ENCODE results near the gene GALR2. TPM values are rescaled to one million over a fixed set of nuclear protein-coding genes. Genes with fewer than 3 reads are reported as not detected.

Gene GALR2
- total and polyA plus RNA-seq, 10 of the 15 experiments (the other 5 are each of a cell fraction or from before 2014, with no cell fraction given), result 0.06 to 1.2 (median 0.22) TPM; not detected in 5

DNA sequence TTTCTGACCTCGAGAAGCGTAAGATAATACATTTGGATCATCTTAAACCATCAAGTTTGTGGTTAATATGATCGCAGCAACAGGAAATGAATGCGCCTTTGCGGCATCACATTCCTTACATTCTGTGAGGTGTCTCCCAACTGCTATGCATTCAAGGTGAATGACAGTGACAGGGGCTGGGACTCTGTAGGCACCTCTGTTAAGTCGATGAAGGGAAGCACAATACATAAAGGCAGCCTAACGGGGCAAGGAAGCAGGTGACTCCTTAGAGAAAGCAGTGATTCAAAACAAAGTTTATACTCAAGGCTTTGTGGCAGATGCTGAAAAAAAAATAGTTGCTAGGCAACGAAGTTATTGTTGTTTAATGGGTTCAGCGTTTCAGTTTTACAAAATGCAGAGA is 25.9 kb upstream of the GALR2 start:
- FAIRE-seq (no peak), DNase-seq (ENCODE audit: low read depth, low spot score) (no peak), ATAC-seq (no peak)
- H3K79me2 ChIP-seq (ENCODE audit: control insufficient read depth, insufficient read depth, low read length), result no peaks in the 10 kb centered on the region
- no peak overlapping the region for H2AFZ ChIP-seq (ENCODE audit: control insufficient read depth, low read depth, low read length)
- no peaks in the 10 kb centered on the region for H4K20me1 ChIP-seq (ENCODE audit: control insufficient read depth, insufficient read depth)
- BruUV-seq (replicated peaks), result no TSS peak
- WGBS (ENCODE audit: insufficient coverage, insufficient replicate concordance, low lambda C conversion rate, missing lambda C conversion rate), result 83% methylated on average over 9 of the region's 9 CpGs
- ChIA-PET RAD21 (ENCODE audit: unreplicated experiment) (interaction anchor here (1.1 kb wide), 1 partner anchor 231 kb away, joined by 4 read pairs; no protein-coding TSS in a partner anchor), CTCF (interaction anchor here (1.4 kb wide), 1 partner anchor 34 kb away, joined by 5 read pairs; no protein-coding TSS in a partner anchor), POLR2A (no interaction called here), SMC1A (ENCODE audit: uncharacterized antibody, unreplicated experiment) (no interaction called here)
- H3K9me3 ChIP-seq (replicated peaks; ENCODE audit: control insufficient read depth, insufficient read depth, low read length), result no peaks in the 10 kb centered on the region
- TF ChIP-seq ZNF622 (IDR thresholded peaks at IDR 0.05), result no peak
- TF ChIP-seq MLLT1 (IDR thresholded peaks at IDR 0.05), result no peak
- no peak for TF ChIP-seq TCF12 (IDR thresholded peaks at IDR 0.05; ENCODE audit: low read depth, low read length)
- no peak for TF ChIP-seq ZBED1 (IDR thresholded peaks at IDR 0.05; ENCODE audit: borderline replicate concordance)
- TF ChIP-seq RB1 (IDR thresholded peaks at IDR 0.05; ENCODE audit: borderline replicate concordance), result no peak
- TF ChIP-seq RFX5 (IDR thresholded peaks at IDR 0.05; ENCODE audit: low read depth, low read length), result no peak
- TF ChIP-seq, protein P1, sequence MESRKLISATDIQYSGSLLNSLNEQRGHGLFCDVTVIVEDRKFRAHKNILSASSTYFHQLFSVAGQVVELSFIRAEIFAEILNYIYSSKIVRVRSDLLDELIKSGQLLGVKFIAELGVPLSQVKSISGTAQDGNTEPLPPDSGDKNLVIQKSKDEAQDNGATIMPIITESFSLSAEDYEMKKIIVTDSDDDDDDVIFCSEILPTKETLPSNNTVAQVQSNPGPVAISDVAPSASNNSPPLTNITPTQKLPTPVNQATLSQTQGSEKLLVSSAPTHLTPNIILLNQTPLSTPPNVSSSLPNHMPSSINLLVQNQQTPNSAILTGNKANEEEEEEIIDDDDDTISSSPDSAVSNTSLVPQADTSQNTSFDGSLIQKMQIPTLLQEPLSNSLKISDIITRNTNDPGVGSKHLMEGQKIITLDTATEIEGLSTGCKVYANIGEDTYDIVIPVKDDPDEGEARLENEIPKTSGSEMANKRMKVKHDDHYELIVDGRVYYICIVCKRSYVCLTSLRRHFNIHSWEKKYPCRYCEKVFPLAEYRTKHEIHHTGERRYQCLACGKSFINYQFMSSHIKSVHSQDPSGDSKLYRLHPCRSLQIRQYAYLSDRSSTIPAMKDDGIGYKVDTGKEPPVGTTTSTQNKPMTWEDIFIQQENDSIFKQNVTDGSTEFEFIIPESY (IDR thresholded peaks at IDR 0.05), result no peak
- TF ChIP-seq SIN3A (IDR thresholded peaks at IDR 0.05; ENCODE audit: low read depth, low read length), result no peak
- no peak for TF ChIP-seq POLR2A (IDR thresholded peaks at IDR 0.05; ENCODE audit: low read depth, low read length)
- TF ChIP-seq JUNB (IDR thresholded peaks at IDR 0.05), result no peak
- TF ChIP-seq DPF2 (IDR thresholded peaks at IDR 0.05), result no peak
- TF ChIP-seq, protein P2, sequence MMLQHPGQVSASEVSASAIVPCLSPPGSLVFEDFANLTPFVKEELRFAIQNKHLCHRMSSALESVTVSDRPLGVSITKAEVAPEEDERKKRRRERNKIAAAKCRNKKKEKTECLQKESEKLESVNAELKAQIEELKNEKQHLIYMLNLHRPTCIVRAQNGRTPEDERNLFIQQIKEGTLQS (IDR thresholded peaks at IDR 0.05; ENCODE audit: borderline replicate concordance, extremely low read depth, low read depth, low read length), result no peak
- no peak for TF ChIP-seq TCF3 (IDR thresholded peaks at IDR 0.05; ENCODE audit: borderline replicate concordance, insufficient read depth, low read depth, low read length)
- no peak for TF ChIP-seq ZNF274 (IDR thresholded peaks at IDR 0.05; ENCODE audit: insufficient read depth, insufficient read length)
- TF ChIP-seq SMAD5 (IDR thresholded peaks at IDR 0.05; ENCODE audit: low read depth), result no peak
- peaks cover 11% of the 10 kb centered on the region for H3K4me1 ChIP-seq (ENCODE audit: control insufficient read depth, insufficient read depth, low read length)
- no peak overlapping the region for H3K4me3 ChIP-seq
- H3K9ac ChIP-seq (ENCODE audit: control insufficient read depth, insufficient read depth, low read length), result no peak overlapping the region
- intact Hi-C loops (cut with micrococcal nuclease; ENCODE audit: unreplicated experiment), result no loop called here
- H3K27me3 ChIP-seq (replicated peaks in 1 of 2; ENCODE audit: control insufficient read depth in 2 of 2, insufficient read depth in 2 of 2, low read length in 1 of 2), result no peaks in the 10 kb centered on the region
- H3K36me3 ChIP-seq (ENCODE audit: control insufficient read depth in 2 of 2, insufficient read depth in 2 of 2, low read length in 1 of 2), result peaks cover 33 to 43% of the 10 kb centered on the region in 2 experiments
- no peak overlapping the region for H3K4me2 ChIP-seq (ENCODE audit: control insufficient read depth, insufficient read depth)
- 0 out of 2 replicates have a peak overlapping the region, but pooled peaks have one; percentile 25 for H3K27ac ChIP-seq (ENCODE audit: control insufficient read depth, insufficient read depth)
- in situ Hi-C loops (cut with MboI), result no loop called here

Measured in GM12878 (cell line).